Peyer's patch (tissue), 4 donors: ENCODE measurements around the gene PLOD2.

Experiments used
- POLR2A ChIP-seq, 2 donors: fragments of 450-650 bp; IDR thresholded peaks; one replicate each; pipeline ENCODE4 v1.5.1; 2017; ENCODE audit warnings: antibody characterized with exemption in 2 of 2, mild to moderate bottlenecking in 2 of 2, moderate library complexity in 2 of 2
- TF ChIP-seq, protein P1 (sequence below), 6 experiments: fragments of 450-650 bp in 4 of 6; fragments of 200-600 bp in 2 of 6; sonication (generic) in 1 of 6; IDR thresholded peaks; one replicate each; pipeline ENCODE4 v1.5.1; 2017 to 2019; ENCODE audit warnings: antibody characterized with exemption in 6 of 6, mild to moderate bottlenecking in 3 of 6, moderate library complexity in 1 of 6

DNA sequence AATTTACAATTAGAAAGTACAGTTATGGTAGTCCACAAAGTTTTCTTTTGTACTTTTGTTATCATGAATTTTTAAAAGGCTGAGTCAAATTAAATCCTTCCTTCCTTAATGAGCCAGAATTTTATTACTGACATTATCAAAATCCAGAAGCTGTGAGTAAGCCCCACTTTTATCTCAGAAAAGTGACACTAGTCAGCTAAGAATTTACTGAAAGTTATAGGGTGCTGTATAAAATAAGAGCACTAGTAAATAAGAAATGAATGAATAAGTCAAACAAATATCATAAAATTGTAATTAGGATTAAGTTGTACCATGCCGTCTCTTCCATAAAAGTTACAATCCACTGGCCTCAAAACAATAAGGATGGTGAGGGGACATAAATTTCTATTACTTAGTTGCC, 15.3 kb downstream of the PLOD2 start:
- TF ChIP-seq, protein P1, sequence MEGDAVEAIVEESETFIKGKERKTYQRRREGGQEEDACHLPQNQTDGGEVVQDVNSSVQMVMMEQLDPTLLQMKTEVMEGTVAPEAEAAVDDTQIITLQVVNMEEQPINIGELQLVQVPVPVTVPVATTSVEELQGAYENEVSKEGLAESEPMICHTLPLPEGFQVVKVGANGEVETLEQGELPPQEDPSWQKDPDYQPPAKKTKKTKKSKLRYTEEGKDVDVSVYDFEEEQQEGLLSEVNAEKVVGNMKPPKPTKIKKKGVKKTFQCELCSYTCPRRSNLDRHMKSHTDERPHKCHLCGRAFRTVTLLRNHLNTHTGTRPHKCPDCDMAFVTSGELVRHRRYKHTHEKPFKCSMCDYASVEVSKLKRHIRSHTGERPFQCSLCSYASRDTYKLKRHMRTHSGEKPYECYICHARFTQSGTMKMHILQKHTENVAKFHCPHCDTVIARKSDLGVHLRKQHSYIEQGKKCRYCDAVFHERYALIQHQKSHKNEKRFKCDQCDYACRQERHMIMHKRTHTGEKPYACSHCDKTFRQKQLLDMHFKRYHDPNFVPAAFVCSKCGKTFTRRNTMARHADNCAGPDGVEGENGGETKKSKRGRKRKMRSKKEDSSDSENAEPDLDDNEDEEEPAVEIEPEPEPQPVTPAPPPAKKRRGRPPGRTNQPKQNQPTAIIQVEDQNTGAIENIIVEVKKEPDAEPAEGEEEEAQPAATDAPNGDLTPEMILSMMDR (IDR thresholded peaks at IDR 0.05): no peak
- no peak for TF ChIP-seq POLR2A (IDR thresholded peaks at IDR 0.05)
